MCF 10A (cell line): ENCODE measurements around the gene PARD3. TPM values are rescaled to one million over a fixed set of nuclear protein-coding genes. Genes with fewer than 3 reads are reported as not detected.

Source experiments
- BruUV-seq: library from RNA; stranded (reverse); fragments of 400-500 nt; replicated peaks from 2 replicates; lab custom pipeline; 2021; lab: Mats Ljungman, UMichigan
- CTCF ChIA-PET: fragments of 300-600 bp; sonication (Branson Sonifier 250); formaldehyde crosslinking; extraction: SDS; loops from one replicate; lab custom pipeline; 2021; ENCODE audit warnings: antibody characterized with exemption, inconsistent platforms; lab: Yijun Ruan, JAX
- POLR2A ChIA-PET: fragments of 300-600, 350-650 bp; sonication (Branson Sonifier 250); formaldehyde crosslinking; extraction: SDS; loops from one replicate; lab custom pipeline; 2020; ENCODE audit warnings: antibody characterized with exemption, inconsistent platforms; lab: Yijun Ruan, JAX
- DNase-seq: peaks from one replicate; pipeline ENCODE4 v3.0.0-alpha.2; 2018; ENCODE audit not compliant: unreplicated experiment
- H3K27ac Mint-ChIP-seq: one replicate; pipeline ENCODE4 v1.8.0; 2022; ENCODE audit warnings: mild to moderate bottlenecking, low read depth, mixed read lengths; ENCODE audit not compliant: unreplicated experiment
- H3K27me3 Mint-ChIP-seq: one replicate; pipeline ENCODE4 v1.8.0; 2022; ENCODE audit warnings: mixed read lengths; ENCODE audit not compliant: insufficient read depth, unreplicated experiment
- H3K36me3 Mint-ChIP-seq: one replicate; pipeline ENCODE4 v1.8.0; 2022; ENCODE audit warnings: mild to moderate bottlenecking, moderate library complexity, mixed read lengths; ENCODE audit not compliant: insufficient read depth, unreplicated experiment
- H3K4me1 Mint-ChIP-seq: one replicate; pipeline ENCODE4 v1.8.0; 2022; ENCODE audit warnings: mixed read lengths; ENCODE audit not compliant: insufficient read depth, unreplicated experiment
- H3K4me3 Mint-ChIP-seq: one replicate; pipeline ENCODE4 v1.8.0; 2022; ENCODE audit warnings: mild to moderate bottlenecking, moderate library complexity, mixed read lengths; ENCODE audit not compliant: unreplicated experiment
- H3K9me3 Mint-ChIP-seq: one replicate; pipeline ENCODE4 v1.8.0; 2022; ENCODE audit warnings: mixed read lengths; ENCODE audit not compliant: unreplicated experiment
- CTCF ChIP-seq: fragments of 200-600 bp; IDR thresholded peaks from one replicate; pipeline ENCODE4 v1.8.0; 2022; ENCODE audit warnings: antibody characterized with exemption, mild to moderate bottlenecking; ENCODE audit not compliant: unreplicated experiment
- intact Hi-C: fragments of 100-400 bp; cut with micrococcal nuclease; formaldehyde crosslinking; loops from 2 replicates; pipeline ENCODE4 v1.14.1; 2022
- total RNA-seq: library from RNA; stranded (reverse); gene quantifications from 2 replicates; pipeline ENCODE4 v1.2.3, GENCODE V29; 2022

PARD3 gene
- total RNA-seq, 1 experiment from 2014 or later: 70.0 TPM

GRCh38 chr10:34705563-34705962 lies 109.5 kb downstream of the PARD3 start:
- no peak overlapping the region for H3K27ac Mint-ChIP-seq
- H3K36me3 Mint-ChIP-seq: peaks cover 6% of the 10 kb centered on the region
- intact Hi-C loops: no loop called here
- no peak for TF ChIP-seq CTCF
- DNase-seq: no peak
- H3K9me3 Mint-ChIP-seq: peaks cover 6% of the 10 kb centered on the region
- POLR2A ChIA-PET: interaction anchor here (0.7 to 1.0 kb wide), 2 partner anchors 16 to 142 kb away, joined by 3 read pairs; no protein-coding TSS in a partner anchor
- H3K4me1 Mint-ChIP-seq: peaks cover 43% of the 10 kb centered on the region
- H3K4me3 Mint-ChIP-seq: no peak overlapping the region
- BruUV-seq: no TSS peak
- CTCF ChIA-PET: interaction anchor here (0.7 to 1.2 kb wide), 2 partner anchors 18 to 189 kb away, joined by 3 to 4 read pairs; no protein-coding TSS in a partner anchor
- H3K27me3 Mint-ChIP-seq: no peaks in the 10 kb centered on the region

- H3K36me3 Mint-ChIP-seq: peaks cover 6% of the 10 kb centered on the region
- intact Hi-C loops: no loop called here
- ChIA-PET POLR2A (interaction anchor here (1.0 kb wide), 1 partner anchor 17 kb away, joined by 3 read pairs; no protein-coding TSS in a partner anchor), CTCF (no interaction called here)
- no peaks in the 10 kb centered on the region for H3K27me3 Mint-ChIP-seq
- no peak for TF ChIP-seq CTCF
- no peak overlapping the region for H3K27ac Mint-ChIP-seq
- no peak overlapping the region for H3K4me3 Mint-ChIP-seq
- H3K4me1 Mint-ChIP-seq: peaks cover 43% of the 10 kb centered on the region
- no peak for DNase-seq
- H3K9me3 Mint-ChIP-seq: peaks cover 6% of the 10 kb centered on the region
- no TSS peak for BruUV-seq
Measured at GRCh38 chr10:34704526-34705184, 110.4 kb downstream of the PARD3 start.

GRCh38 chr10:34702982-34703381 lies 112.1 kb downstream of the PARD3 start:
- BruUV-seq: no TSS peak
- CTCF ChIA-PET: no interaction called here
- H3K4me1 Mint-ChIP-seq: peaks cover 55% of the 10 kb centered on the region
- H3K27ac Mint-ChIP-seq: peak overlapping the region; percentile 79
- peaks cover 9% of the 10 kb centered on the region for H3K36me3 Mint-ChIP-seq
- no peaks in the 10 kb centered on the region for H3K27me3 Mint-ChIP-seq
- TF ChIP-seq CTCF: no peak
- peaks cover 6% of the 10 kb centered on the region for H3K9me3 Mint-ChIP-seq
- intact Hi-C loops: no loop called here
- no peak for DNase-seq
- H3K4me3 Mint-ChIP-seq: no peak overlapping the region
- POLR2A ChIA-PET: no interaction called here

- peaks cover 62% of the 10 kb centered on the region for H3K4me1 Mint-ChIP-seq
- no peaks in the 10 kb centered on the region for H3K27me3 Mint-ChIP-seq
- peak; percentile 36 for DNase-seq
- BruUV-seq: no TSS peak
- ChIA-PET CTCF (interaction anchor here (0.6 to 1.5 kb wide), 2 partner anchors 12 to 282 kb away, joined by 3 to 5 read pairs; no protein-coding TSS in a partner anchor), POLR2A (interaction anchor here (1.0 to 2.0 kb wide), 2 partner anchors 8 to 44 kb away, joined by 3 to 5 read pairs; no protein-coding TSS in a partner anchor)
- H3K4me3 Mint-ChIP-seq: no peak overlapping the region
- no peak for TF ChIP-seq CTCF
- intact Hi-C loops: no loop called here
- H3K36me3 Mint-ChIP-seq: peaks cover 13% of the 10 kb centered on the region
- peak overlapping the region; percentile 79 for H3K27ac Mint-ChIP-seq
- H3K9me3 Mint-ChIP-seq: peaks cover 6% of the 10 kb centered on the region
Measured at GRCh38 chr10:34702093-34702937, 112.8 kb downstream of the PARD3 start.
